Coronary artery (tissue), 2 donors: ENCODE measurements around the gene HS6ST3.
A peak's percentile ranks its signal among the peaks of the same experiment; 100 is the strongest.

Source experiments
- DNase-seq: peaks from one replicate; pipeline ENCODE4 v3.0.0-alpha.2; 2017; ENCODE audit warnings: low spot score
- H3K27ac ChIP-seq, 2 donors: fragments of 200-600 bp; sonication (generic); one replicate each; pipeline ENCODE4 v1.5.1; 2016 to 2019
- H3K4me3 ChIP-seq: fragments of 200-600 bp; sonication (generic); 2 replicates; pipeline ENCODE4 v1.5.1; 2016; ENCODE audit warnings: mild to moderate bottlenecking, moderate library complexity
- TF ChIP-seq, protein P1 (sequence below): fragments of 200-600 bp; sonication (generic); IDR thresholded peaks from one replicate; pipeline ENCODE4 v1.5.1; 2019; ENCODE audit warnings: antibody characterized with exemption

HS6ST3 gene

DNA sequence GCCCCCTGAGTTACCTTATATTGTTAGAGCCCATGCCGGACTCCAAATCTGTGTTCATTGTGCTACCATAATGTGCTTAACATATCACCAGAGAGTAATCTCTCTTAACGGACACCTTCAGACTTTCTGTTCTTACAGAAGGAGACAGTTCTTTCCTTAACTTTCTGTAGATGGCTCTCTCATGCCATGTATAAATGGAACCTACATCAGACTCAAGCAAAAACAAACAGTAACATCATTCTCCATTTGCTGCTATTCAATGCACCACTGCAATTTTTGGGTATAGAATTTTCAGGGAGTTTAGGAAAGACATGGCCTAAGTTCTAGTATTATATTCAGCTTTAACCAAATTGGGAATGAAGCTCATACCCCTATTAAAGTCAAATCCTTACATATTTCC, 24.1 kb upstream of the HS6ST3 start:
- Histone ChIP-seq H3K27ac (no peak overlapping the region), H3K4me3 (no peak overlapping the region)
- no peak for DNase-seq
- TF ChIP-seq, protein P1, sequence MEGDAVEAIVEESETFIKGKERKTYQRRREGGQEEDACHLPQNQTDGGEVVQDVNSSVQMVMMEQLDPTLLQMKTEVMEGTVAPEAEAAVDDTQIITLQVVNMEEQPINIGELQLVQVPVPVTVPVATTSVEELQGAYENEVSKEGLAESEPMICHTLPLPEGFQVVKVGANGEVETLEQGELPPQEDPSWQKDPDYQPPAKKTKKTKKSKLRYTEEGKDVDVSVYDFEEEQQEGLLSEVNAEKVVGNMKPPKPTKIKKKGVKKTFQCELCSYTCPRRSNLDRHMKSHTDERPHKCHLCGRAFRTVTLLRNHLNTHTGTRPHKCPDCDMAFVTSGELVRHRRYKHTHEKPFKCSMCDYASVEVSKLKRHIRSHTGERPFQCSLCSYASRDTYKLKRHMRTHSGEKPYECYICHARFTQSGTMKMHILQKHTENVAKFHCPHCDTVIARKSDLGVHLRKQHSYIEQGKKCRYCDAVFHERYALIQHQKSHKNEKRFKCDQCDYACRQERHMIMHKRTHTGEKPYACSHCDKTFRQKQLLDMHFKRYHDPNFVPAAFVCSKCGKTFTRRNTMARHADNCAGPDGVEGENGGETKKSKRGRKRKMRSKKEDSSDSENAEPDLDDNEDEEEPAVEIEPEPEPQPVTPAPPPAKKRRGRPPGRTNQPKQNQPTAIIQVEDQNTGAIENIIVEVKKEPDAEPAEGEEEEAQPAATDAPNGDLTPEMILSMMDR: no peak

DNA sequence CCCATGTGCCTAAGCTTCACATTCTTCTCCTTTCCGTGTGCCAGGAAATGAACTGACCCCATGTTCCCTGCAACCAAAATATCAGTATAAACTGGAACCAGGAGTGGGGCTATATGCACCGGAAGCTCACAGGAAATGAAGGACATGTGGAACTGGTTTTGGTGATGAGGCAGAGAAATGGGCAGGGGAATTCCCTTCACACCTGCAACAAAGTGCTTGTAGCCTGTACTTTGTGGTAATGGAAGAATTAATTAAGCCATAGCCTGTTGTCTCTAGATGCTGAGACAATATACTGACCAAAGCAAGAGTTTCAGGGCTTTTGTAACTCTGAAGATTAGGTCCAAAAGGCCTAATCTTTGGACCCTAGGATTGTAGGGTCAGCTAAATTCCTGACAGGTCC, 21.2 kb upstream of the HS6ST3 start:
- DNase-seq: no peak
- no peak overlapping the region for H3K27ac ChIP-seq
- TF ChIP-seq, protein P1: no peak
- H3K4me3 ChIP-seq: no peak overlapping the region

DNA sequence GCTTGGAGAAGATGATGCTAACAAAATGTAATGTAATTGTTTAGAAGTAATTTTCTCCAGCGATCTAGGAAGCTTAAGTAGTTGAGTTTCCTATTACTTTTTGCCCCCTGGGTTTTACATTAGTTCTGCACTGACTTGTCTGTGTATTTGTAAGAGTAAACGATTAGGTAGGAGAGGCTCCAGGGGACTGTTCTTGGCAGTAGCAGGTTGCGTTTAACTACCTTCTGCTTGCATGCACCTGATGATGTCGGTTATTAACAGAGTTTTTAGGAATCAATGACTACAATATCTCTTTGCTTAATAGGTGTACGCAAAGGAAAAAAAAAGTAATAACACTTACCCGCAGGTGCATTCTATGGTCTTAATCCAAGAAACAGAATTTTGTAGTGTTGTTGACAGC, 18.4 kb upstream of the HS6ST3 start:
- TF ChIP-seq, protein P1: no peak
- DNase-seq: no peak
- H3K4me3 ChIP-seq: no peak overlapping the region
- no peak overlapping the region for H3K27ac ChIP-seq

DNA sequence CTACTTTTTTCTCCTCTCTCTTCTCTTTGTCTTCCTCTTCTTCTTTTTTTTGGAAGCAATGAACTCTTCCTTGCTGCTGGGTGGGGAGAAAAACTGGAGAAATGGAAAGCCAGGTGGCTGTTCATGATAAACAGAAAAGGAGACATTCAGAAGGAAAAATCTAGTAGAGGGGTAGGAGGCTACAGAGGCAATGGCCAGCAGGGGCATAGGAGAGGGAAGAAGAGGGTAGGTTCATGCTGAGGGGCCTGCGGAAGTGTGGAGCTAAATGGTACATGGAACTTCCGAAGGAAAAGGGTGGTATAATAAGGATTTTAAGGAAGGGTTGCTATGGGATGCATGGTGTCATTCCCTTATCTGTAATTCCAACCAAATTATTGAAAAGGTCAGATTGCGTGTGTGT, 17.5 kb upstream of the HS6ST3 start:
- no peak for DNase-seq
- no peak overlapping the region for H3K4me3 ChIP-seq
- TF ChIP-seq, protein P1: no peak
- no peak overlapping the region for H3K27ac ChIP-seq

DNA sequence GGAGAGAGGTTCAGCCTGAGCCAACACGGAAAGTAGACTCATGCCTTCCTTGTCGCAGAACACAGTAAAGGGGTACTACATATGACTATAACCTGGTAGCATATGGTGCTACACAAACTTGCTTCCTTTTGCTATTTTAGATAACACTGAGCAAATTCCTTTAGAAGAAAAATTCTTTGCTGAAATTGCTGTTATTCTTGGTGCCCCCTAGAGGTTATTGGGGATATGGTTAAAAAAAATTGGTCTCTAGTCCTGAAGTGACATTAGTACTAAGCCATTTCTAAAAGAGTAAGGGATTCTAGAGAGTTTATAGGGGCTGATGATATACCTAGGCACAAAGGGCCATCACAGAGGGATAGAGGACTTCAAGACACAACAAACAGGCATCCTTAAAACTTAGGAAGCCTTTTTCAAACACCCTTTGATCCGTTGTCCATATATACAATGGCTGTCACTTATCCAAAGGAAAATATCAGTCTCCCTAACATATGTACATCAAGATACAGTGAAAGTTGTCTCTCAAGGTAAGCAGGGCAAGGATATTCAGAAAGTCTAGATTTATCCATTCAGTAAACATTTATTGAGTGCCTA, 13.9 kb upstream of the HS6ST3 start:
- DNase-seq: no peak
- TF ChIP-seq, protein P1: peak; percentile 31
- no peak overlapping the region for H3K27ac ChIP-seq
- no peak overlapping the region for H3K4me3 ChIP-seq

DNA sequence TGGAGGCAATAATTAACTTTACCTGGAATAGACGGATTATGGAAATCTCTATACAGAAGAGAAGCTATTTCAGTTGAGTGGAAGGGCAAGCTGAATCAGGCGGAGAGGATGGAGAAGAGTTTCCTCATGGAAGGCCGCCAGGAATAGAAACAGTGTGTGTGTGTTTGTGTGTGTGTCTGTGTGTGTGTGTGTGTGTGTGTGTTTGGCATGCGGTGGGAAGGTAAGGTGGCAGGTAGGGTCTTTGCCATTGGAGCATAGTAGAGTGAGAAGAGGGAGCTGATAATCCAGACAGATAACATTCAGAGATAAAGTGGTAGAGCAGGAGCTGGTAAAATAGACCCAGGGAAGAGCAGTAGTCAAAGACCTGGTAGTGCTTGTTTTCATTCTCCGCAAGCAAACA, 9.2 kb upstream of the HS6ST3 start:
- Histone ChIP-seq H3K4me3 (no peak overlapping the region), H3K27ac (no peak overlapping the region)
- TF ChIP-seq, protein P1: no peak
- no peak for DNase-seq

DNA sequence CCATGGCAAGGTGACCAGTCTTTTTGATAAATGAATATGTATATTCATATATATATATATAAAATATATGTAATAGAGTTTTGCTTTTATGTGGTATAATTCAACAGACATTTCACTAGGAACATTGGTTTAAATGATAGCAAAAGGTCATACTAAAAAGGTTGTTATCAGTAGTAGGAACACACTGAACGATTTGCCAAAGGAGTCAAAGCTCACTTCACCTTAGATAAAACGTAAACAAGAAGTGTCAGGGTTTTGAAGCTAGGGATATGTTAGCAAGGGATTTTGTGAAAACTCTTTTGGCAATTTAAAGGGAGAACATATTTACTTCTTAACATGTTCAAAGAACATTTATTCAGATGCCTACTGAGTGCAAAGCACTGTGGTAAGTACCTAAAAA, 8.0 kb upstream of the HS6ST3 start:
- TF ChIP-seq, protein P1: no peak
- no peak overlapping the region for H3K27ac ChIP-seq
- DNase-seq: no peak
- H3K4me3 ChIP-seq: no peak overlapping the region
